Keratinocyte (primary cell): ENCODE data around the gene PSMB2.

Source experiments
- EZH2 ChIP-seq: IDR thresholded peaks from one replicate; pipeline ENCODE4 v1.6.1; 2012; ENCODE audit warnings: inconsistent platforms, mild to moderate bottlenecking, low read length, moderate library complexity
- TF ChIP-seq, protein P1 (sequence below), 3 experiments: IDR thresholded peaks in 1 of 3; conservative IDR thresholded peaks in 1 of 3; optimal IDR thresholded peaks in 1 of 3; 2 replicates in 2 of 3; 3 replicates in 1 of 3; pipeline versions ENCODE3 to v1.5.1; 2011; ENCODE audit warnings: low read length in 3 of 3, mild to moderate bottlenecking in 3 of 3, moderate library complexity in 2 of 3, control low read depth in 1 of 3, inconsistent platforms in 1 of 3; ENCODE audit not compliant: insufficient read depth in 2 of 3; ENCODE audit errors: extremely low read depth in 1 of 3

- TF ChIP-seq EZH2 = no peak
- TF ChIP-seq, protein P1, sequence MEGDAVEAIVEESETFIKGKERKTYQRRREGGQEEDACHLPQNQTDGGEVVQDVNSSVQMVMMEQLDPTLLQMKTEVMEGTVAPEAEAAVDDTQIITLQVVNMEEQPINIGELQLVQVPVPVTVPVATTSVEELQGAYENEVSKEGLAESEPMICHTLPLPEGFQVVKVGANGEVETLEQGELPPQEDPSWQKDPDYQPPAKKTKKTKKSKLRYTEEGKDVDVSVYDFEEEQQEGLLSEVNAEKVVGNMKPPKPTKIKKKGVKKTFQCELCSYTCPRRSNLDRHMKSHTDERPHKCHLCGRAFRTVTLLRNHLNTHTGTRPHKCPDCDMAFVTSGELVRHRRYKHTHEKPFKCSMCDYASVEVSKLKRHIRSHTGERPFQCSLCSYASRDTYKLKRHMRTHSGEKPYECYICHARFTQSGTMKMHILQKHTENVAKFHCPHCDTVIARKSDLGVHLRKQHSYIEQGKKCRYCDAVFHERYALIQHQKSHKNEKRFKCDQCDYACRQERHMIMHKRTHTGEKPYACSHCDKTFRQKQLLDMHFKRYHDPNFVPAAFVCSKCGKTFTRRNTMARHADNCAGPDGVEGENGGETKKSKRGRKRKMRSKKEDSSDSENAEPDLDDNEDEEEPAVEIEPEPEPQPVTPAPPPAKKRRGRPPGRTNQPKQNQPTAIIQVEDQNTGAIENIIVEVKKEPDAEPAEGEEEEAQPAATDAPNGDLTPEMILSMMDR (optimal IDR thresholded peaks at IDR 0.05 in 1 of 3, IDR thresholded peaks at IDR 0.05 in 1 of 3, conservative IDR thresholded peaks at IDR 0.05 in 1 of 3; ENCODE audit: extremely low read depth in 1 of 3, insufficient read depth in 2 of 3, low read length in 3 of 3) = no peak
Measured at GRCh38 chr1:35640380-35641232, 720 bp downstream of the PSMB2 start.
